Esophagus squamous epithelium (tissue), 4 donors: ENCODE results near the gene COL23A1.

ENCODE experiments used
- CTCF ChIP-seq, 6 experiments: fragments of 450-650 bp in 4 of 6; fragments of 200-600 bp in 2 of 6; sonication (generic) in 2 of 6; IDR thresholded peaks; one replicate each; pipeline ENCODE4 v1.5.1; 2016 to 2019; ENCODE audit warnings: antibody characterized with exemption in 6 of 6, mild to moderate bottlenecking in 4 of 6, moderate library complexity in 4 of 6
- POLR2A ChIP-seq, 4 donors: fragments of 450-650 bp; IDR thresholded peaks; one replicate each; pipeline ENCODE4 v1.6.1; 2017; ENCODE audit warnings: antibody characterized with exemption in 4 of 4, mild to moderate bottlenecking in 4 of 4, moderate library complexity in 3 of 4

DNA sequence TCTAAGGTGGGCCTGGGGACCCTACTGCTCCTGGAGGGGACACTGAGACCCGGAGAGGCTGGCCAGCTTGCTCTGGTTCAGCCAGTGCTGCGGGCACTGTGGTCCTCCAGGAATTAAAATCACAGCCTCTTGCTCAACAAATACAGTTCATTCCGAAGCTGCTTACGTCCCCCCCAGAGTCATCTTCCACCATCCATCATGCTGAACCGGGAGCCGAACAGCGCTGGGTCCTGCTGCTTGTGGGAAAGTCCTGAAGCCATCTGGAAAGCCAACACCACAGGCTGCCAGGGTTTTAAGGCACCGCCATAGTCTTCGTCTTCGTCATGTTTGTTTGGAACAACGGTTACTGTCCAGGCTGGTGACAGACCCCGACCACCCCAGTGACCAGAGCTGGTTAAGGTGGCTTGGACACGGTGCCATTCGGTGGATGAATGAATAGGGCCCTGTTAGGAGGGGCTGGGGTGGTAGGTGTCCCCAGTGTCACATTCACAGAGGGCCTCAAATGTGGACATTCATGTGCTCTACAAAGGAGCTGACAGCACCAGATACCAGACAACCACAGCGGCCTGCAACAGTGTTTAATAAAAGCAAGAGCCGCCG lies 276.0 kb downstream of the COL23A1 start:
- TF ChIP-seq POLR2A (IDR thresholded peaks at IDR 0.05) (no peak), CTCF (IDR thresholded peaks at IDR 0.05) (no peak)
